GM12878 (cell line): ENCODE results near the gene ABITRAM.

Experiments used
- CREB1 ChIP-seq: IDR thresholded peaks from 2 replicates; pipeline ENCODE4 v1.6.1; 2012; ENCODE audit warnings: low read depth, mild to moderate bottlenecking, inconsistent platforms
- CTCF ChIP-seq, 3 experiments: IDR thresholded peaks in 2 of 3; conservative IDR thresholded peaks in 1 of 3; 2 replicates each; pipeline ENCODE4 v1.5.1; 2011; ENCODE audit warnings: low read depth in 3 of 3, low read length in 3 of 3, mild to moderate bottlenecking in 3 of 3, control low read depth in 2 of 3, moderate library complexity in 2 of 3, inconsistent platforms in 1 of 3, mixed read lengths in 1 of 3; ENCODE audit not compliant: control insufficient read depth in 2 of 3, insufficient read depth in 1 of 3; ENCODE audit errors: extremely low read depth in 1 of 3
- EZH2 ChIP-seq: IDR thresholded peaks from 2 replicates; pipeline ENCODE4 v1.6.1; 2012; ENCODE audit warnings: low read depth, mild to moderate bottlenecking, control low read depth, inconsistent platforms, low read length, borderline replicate concordance; ENCODE audit not compliant: control insufficient read depth
- FOS ChIP-seq: IDR thresholded peaks from 3 replicates; pipeline ENCODE4 v1.6.1; 2011; ENCODE audit warnings: borderline replicate concordance; ENCODE audit not compliant: insufficient read length; ENCODE audit errors: extremely low read depth
- JUNB ChIP-seq: IDR thresholded peaks from 2 replicates; pipeline ENCODE4 v1.6.1; 2016; ENCODE audit warnings: antibody characterized with exemption, mild to moderate bottlenecking
- JUND ChIP-seq: IDR thresholded peaks from 2 replicates; pipeline ENCODE4 v1.6.1; 2012; ENCODE audit warnings: low read depth, mild to moderate bottlenecking, low read length, improper control_type of control experiment, moderate library complexity
- POLR2A ChIP-seq: IDR thresholded peaks from 2 replicates; pipeline ENCODE4 v1.6.1; 2011; ENCODE audit warnings: low read depth, mild to moderate bottlenecking, low read length
- POLR2AphosphoS5 ChIP-seq: IDR thresholded peaks from 2 replicates; pipeline ENCODE4 v1.6.1; 2011; ENCODE audit warnings: mild to moderate bottlenecking, low read length, inconsistent platforms
- SP1 ChIP-seq: IDR thresholded peaks from one replicate; pipeline ENCODE4 v1.6.1; 2011; ENCODE audit warnings: low read depth, low read length
- TARDBP ChIP-seq: IDR thresholded peaks from 2 replicates; pipeline ENCODE4 v1.6.1; 2016; ENCODE audit warnings: borderline replicate concordance
- ZNF274 ChIP-seq: IDR thresholded peaks from one replicate; pipeline ENCODE4 v1.8.0; 2011; ENCODE audit not compliant: insufficient read length, insufficient read depth

- TF ChIP-seq TARDBP (no peak), FOS (no peak), POLR2AphosphoS5 (no peak), CTCF (IDR thresholded peaks at IDR 0.05 in 2 of 3, conservative IDR thresholded peaks at IDR 0.05 in 1 of 3; ENCODE audit: control insufficient read depth in 2 of 3, extremely low read depth in 1 of 3, insufficient read depth in 1 of 3, low read depth in 3 of 3, low read length in 3 of 3) (no peak), POLR2A (no peak), EZH2 (no peak), SP1 (no peak), JUND (no peak), ZNF274 (no peak), JUNB (no peak), CREB1 (no peak)
Observed at GRCh38 chr9:108939975-108940374, 5.8 kb downstream of the ABITRAM start.
